HCT116 (cell line): ENCODE data around the gene CASKIN2. TPM values are rescaled to one million over a fixed set of nuclear protein-coding genes. Genes with fewer than 3 reads are reported as not detected.

Experiments
- ATAC-seq: fragments of 200-7000 bp; cut with Tn5 transposase; 2 replicates; pipeline ENCODE4 v1.9.1; 2020; ENCODE audit warnings: mild to moderate bottlenecking, moderate library complexity
- BruUV-seq: library from RNA; stranded (reverse); fragments of 400-500 nt; replicated peaks from 2 replicates; lab custom pipeline; 2021; lab: Mats Ljungman, UMichigan
- CTCF ChIA-PET: fragments of 300-600 bp; sonication (Branson Sonifier 250); formaldehyde crosslinking; loops from one replicate; lab custom pipeline; 2021; ENCODE audit warnings: antibody characterized with exemption; lab: Charles Lee
- POLR2A ChIA-PET: fragments of 300-600, 350-600 bp; sonication (Branson Sonifier 250); formaldehyde crosslinking; loops from one replicate; lab custom pipeline; 2021; ENCODE audit warnings: antibody characterized with exemption; lab: Charles Lee
- RAD21 ChIA-PET, 2 experiments: fragments of 300-600 bp; sonication (Branson Sonifier 250); formaldehyde crosslinking; loops; one replicate each; lab custom pipeline; 2023; ENCODE audit warnings: low total read pairs in 2 of 2; ENCODE audit not compliant: uncharacterized antibody in 2 of 2, unreplicated experiment in 2 of 2, low non-redundant PET in 1 of 2; lab: Charles Lee
- DNase-seq: peaks from one replicate; pipeline ENCODE4 v3.0.0-alpha.2; 2010; ENCODE audit warnings: low read depth, low spot score
- H2AFZ ChIP-seq: fragments of 200-600 bp; shearing (Covaris generic), sonication (generic); 2 replicates; pipeline ENCODE4 v1.6.1; 2017; ENCODE audit warnings: low read depth, mixed run types, mixed read lengths, antibody characterized with exemption, low read length; ENCODE audit not compliant: poor library complexity, severe bottlenecking
- H3K27ac ChIP-seq: 2 replicates; pipeline ENCODE4 v1.5.1; 2012; ENCODE audit warnings: low read depth, low read length
- H3K27me3 ChIP-seq: fragments of 200-600 bp; sonication (generic); 2 replicates; pipeline ENCODE4 v1.6.1; 2016; ENCODE audit warnings: mixed run types, low read length, mixed read lengths; ENCODE audit not compliant: insufficient read depth
- H3K36me3 ChIP-seq, 2 experiments: fragments of 200-500 bp in 1 of 2; fragments of 200-600 bp in 1 of 2; sonication (Bioruptor generic) in 1 of 2; sonication (generic) in 1 of 2; 2 replicates each; pipeline versions ENCODE4 v1.5.1 to v1.6.1; 2014 to 2016; ENCODE audit warnings: low read length in 2 of 2, inconsistent platforms in 1 of 2, mixed read lengths in 1 of 2, mixed run types in 1 of 2; ENCODE audit not compliant: insufficient read depth in 2 of 2, control insufficient read depth in 1 of 2
- H3K4me1 ChIP-seq, 2 experiments: fragments of 200-600 bp in 1 of 2; sonication (generic) in 1 of 2; 2 replicates each; pipeline versions ENCODE4 v1.5.1 to v1.6.1; 2012 to 2017; ENCODE audit warnings: low read length in 2 of 2, inconsistent platforms in 1 of 2, mild to moderate bottlenecking in 1 of 2, mixed read lengths in 1 of 2, mixed run types in 1 of 2, moderate library complexity in 1 of 2; ENCODE audit not compliant: insufficient read depth in 2 of 2, control insufficient read depth in 1 of 2
- H3K4me2 ChIP-seq: fragments of 200-600 bp; sonication (generic); 2 replicates; pipeline ENCODE4 v1.6.1; 2017; ENCODE audit warnings: mixed run types, low read length, mixed read lengths
- H3K4me3 ChIP-seq, 2 experiments: fragments of 200-600 bp in 1 of 2; sonication (generic) in 1 of 2; replicated peaks in 1 of 2; 2 replicates each; pipeline ENCODE4 v1.5.1; 2011 to 2016; ENCODE audit warnings: low read length in 2 of 2, control low read depth in 1 of 2, low read depth in 1 of 2, mild to moderate bottlenecking in 1 of 2, mixed read lengths in 1 of 2, mixed run types in 1 of 2
- H3K79me2 ChIP-seq: fragments of 200-600 bp; sonication (generic); 2 replicates; pipeline ENCODE4 v1.6.1; 2017; ENCODE audit warnings: mild to moderate bottlenecking, mixed run types, low read length, moderate library complexity, mixed read lengths; ENCODE audit not compliant: insufficient read depth
- H3K9ac ChIP-seq: fragments of 200-600 bp; sonication (generic); 2 replicates; pipeline ENCODE4 v1.6.1; 2016; ENCODE audit warnings: low read length, mixed read lengths
- H3K9me2 ChIP-seq: fragments of 200-600 bp; sonication (generic), shearing (Covaris generic); 2 replicates; pipeline ENCODE4 v1.6.1; 2017; ENCODE audit warnings: mixed run types, mild to moderate bottlenecking, moderate library complexity; ENCODE audit not compliant: insufficient read depth
- H3K9me3 ChIP-seq, 2 experiments: fragments of 200-500 bp in 1 of 2; fragments of 200-600 bp in 1 of 2; sonication (Bioruptor generic) in 1 of 2; sonication (generic) in 1 of 2; 2 replicates each; pipeline ENCODE4 v1.6.1; 2014 to 2017; ENCODE audit warnings: low read length in 2 of 2, mixed read lengths in 2 of 2, inconsistent platforms in 1 of 2, low read depth in 1 of 2, mild to moderate bottlenecking in 1 of 2, mixed run types in 1 of 2, moderate library complexity in 1 of 2; ENCODE audit not compliant: control insufficient read depth in 1 of 2, insufficient read depth in 1 of 2
- H4K20me1 ChIP-seq: fragments of 200-600 bp; sonication (generic), shearing (Covaris generic); 2 replicates; pipeline ENCODE4 v1.6.1; 2017; ENCODE audit warnings: mixed run types, mild to moderate bottlenecking, moderate library complexity; ENCODE audit not compliant: insufficient read depth
- CEBPB ChIP-seq: IDR thresholded peaks from 2 replicates; pipeline ENCODE4 v1.6.1; 2012; ENCODE audit warnings: low read depth
- EGR1 ChIP-seq: IDR thresholded peaks from 2 replicates; pipeline ENCODE4 v1.6.1; 2012; ENCODE audit warnings: low read depth
- ELF1 ChIP-seq: IDR thresholded peaks from 2 replicates; pipeline ENCODE4 v1.6.1; 2012; ENCODE audit warnings: low read depth, borderline replicate concordance
- FOSL1 ChIP-seq: IDR thresholded peaks from 2 replicates; pipeline ENCODE4 v1.6.1; 2012; ENCODE audit warnings: low read depth
- POLR2AphosphoS5 ChIP-seq: IDR thresholded peaks from 2 replicates; pipeline ENCODE4 v1.6.1; 2011; ENCODE audit warnings: mild to moderate bottlenecking, low read depth, low read length, moderate library complexity
- RAD21 ChIP-seq: IDR thresholded peaks from 2 replicates; pipeline ENCODE4 v1.6.1; 2012; ENCODE audit warnings: low read depth, mild to moderate bottlenecking
- SRF ChIP-seq: IDR thresholded peaks from 2 replicates; pipeline ENCODE4 v1.6.1; 2012; ENCODE audit warnings: low read depth
- ZFX ChIP-seq: fragments of 450-650 bp; IDR thresholded peaks from 2 replicates; pipeline ENCODE4 v1.6.1; 2017
- ZNF274 ChIP-seq: fragments of 200-500 bp; sonication (Bioruptor generic); IDR thresholded peaks from 2 replicates; pipeline ENCODE4 v1.6.1; 2014; ENCODE audit warnings: mild to moderate bottlenecking, low read depth, low read length, inconsistent platforms
- intact Hi-C: fragments of 100-400 bp; cut with micrococcal nuclease; formaldehyde crosslinking; loops from 2 replicates; pipeline ENCODE4 v1.10.0; 2022
- total RNA-seq: library from RNA; stranded (reverse); gene quantifications from one replicate; pipeline ENCODE4 v1.2.1, GENCODE V29; 2021; ENCODE audit not compliant: unreplicated experiment
- TF ChIP-seq, protein P1 (sequence below): IDR thresholded peaks from 2 replicates; pipeline ENCODE4 v1.6.1; 2012
- TF ChIP-seq, protein P2 (sequence below), 3 experiments: fragments of 200-600 bp in 1 of 3; sonication (generic) in 1 of 3; IDR thresholded peaks in 2 of 3; conservative IDR thresholded peaks in 1 of 3; 2 replicates each; pipeline ENCODE4 v1.5.1; 2012 to 2017; ENCODE audit warnings: low read depth in 2 of 3, low read length in 2 of 3, antibody characterized with exemption in 1 of 3, borderline replicate concordance in 1 of 3, control low read depth in 1 of 3, mild to moderate bottlenecking in 1 of 3, mixed read lengths in 1 of 3, mixed run types in 1 of 3, moderate library complexity in 1 of 3; ENCODE audit not compliant: insufficient read depth in 1 of 3
- TF ChIP-seq, protein P3 (sequence below): IDR thresholded peaks from 2 replicates; pipeline ENCODE4 v1.6.1; 2011; ENCODE audit warnings: mild to moderate bottlenecking, low read length, moderate library complexity; ENCODE audit not compliant: insufficient replicate concordance; ENCODE audit errors: extremely low read depth
- TF ChIP-seq, protein P4 (sequence below): IDR thresholded peaks from 2 replicates; pipeline ENCODE4 v1.6.1; 2012

The CASKIN2 gene
- total RNA-seq, 1 experiment from 2014 or later, result 38.4 TPM

DNA sequence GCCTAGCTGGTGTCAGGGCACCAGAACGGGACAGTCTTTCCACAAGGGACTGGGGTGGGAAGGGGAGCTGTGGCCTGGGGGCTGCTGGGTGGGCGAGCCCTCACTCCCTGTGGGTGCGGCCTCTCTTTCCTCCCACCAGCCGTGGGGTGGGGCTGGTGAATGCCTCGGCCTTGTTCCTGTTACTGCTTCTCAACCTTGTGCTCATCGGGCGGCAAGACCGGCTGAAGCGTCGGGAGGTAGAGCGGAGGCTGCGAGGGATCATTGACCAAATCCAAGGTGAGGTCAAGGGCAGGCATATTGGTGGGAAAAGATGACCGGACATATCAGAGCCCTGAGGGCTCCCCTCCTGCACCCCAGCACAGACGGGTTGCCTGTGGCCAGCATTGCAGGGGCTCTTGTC is 29.2 kb downstream of the CASKIN2 start:
- ATAC-seq, result no peak
- H2AFZ ChIP-seq, result no peak overlapping the region
- no peak for DNase-seq
- TF ChIP-seq ZNF274 (no peak), ELF1 (no peak), EGR1 (no peak), FOSL1 (no peak)
- TF ChIP-seq, all 23 proteins: peak for 0
- CTCF ChIA-PET, result no interaction called here
- Histone ChIP-seq H3K9me3 (no peaks in the 10 kb centered on the region), H3K27me3 (no peaks in the 10 kb centered on the region), H3K9me2 (no peaks in the 10 kb centered on the region), H3K9ac (no peak overlapping the region), H4K20me1 (no peaks in the 10 kb centered on the region), H3K27ac (no peak overlapping the region), H3K36me3 (no peaks in the 10 kb centered on the region), H3K4me1 (no peaks in the 10 kb centered on the region), H3K4me2 (no peak overlapping the region), H3K79me2 (no peaks in the 10 kb centered on the region), H3K4me3 (no peak overlapping the region)
- no TSS peak for BruUV-seq
- POLR2A ChIA-PET, result no interaction called here
- intact Hi-C loops, result no loop called here
- RAD21 ChIA-PET, result no interaction called here

DNA sequence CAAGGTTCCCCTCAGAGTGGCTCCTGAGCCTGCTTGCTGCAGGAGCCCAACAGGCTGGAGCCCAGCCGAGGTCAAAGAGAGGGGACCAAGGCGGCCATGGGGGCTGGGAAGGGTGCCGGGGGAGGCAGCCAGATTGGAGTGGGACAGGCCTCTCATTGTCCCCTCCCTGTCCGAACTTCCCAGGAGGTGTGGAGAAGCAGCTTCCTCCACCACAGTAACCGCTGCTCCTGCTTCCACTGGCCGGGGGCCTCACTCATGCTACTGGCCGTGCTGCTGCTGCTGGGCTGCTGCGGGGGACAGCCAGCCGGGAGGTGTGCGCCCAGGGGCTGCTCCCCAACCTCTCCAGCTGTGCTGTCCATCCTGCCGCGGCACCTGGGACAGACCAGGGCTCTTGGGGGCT is 29.6 kb downstream of the CASKIN2 start:
- Histone ChIP-seq H3K27me3 (no peaks in the 10 kb centered on the region), H3K4me1 (no peaks in the 10 kb centered on the region), H3K9me2 (no peaks in the 10 kb centered on the region), H3K9ac (no peak overlapping the region), H3K27ac (no peak overlapping the region), H3K79me2 (no peaks in the 10 kb centered on the region), H2AFZ (no peak overlapping the region), H3K4me3 (no peak overlapping the region), H3K4me2 (no peak overlapping the region), H4K20me1 (no peaks in the 10 kb centered on the region), H3K9me3 (no peaks in the 10 kb centered on the region), H3K36me3 (no peaks in the 10 kb centered on the region)
- intact Hi-C loops, result no loop called here
- RAD21 ChIA-PET, result no interaction called here
- no TSS peak for BruUV-seq
- CTCF ChIA-PET, result no interaction called here
- DNase-seq, result no peak
- POLR2A ChIA-PET, result no interaction called here
- no peak for ATAC-seq
- TF ChIP-seq ZNF274, result no peak
- TF ChIP-seq, protein P1, sequence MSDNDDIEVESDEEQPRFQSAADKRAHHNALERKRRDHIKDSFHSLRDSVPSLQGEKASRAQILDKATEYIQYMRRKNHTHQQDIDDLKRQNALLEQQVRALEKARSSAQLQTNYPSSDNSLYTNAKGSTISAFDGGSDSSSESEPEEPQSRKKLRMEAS, result no peak
- TF ChIP-seq, protein P2, sequence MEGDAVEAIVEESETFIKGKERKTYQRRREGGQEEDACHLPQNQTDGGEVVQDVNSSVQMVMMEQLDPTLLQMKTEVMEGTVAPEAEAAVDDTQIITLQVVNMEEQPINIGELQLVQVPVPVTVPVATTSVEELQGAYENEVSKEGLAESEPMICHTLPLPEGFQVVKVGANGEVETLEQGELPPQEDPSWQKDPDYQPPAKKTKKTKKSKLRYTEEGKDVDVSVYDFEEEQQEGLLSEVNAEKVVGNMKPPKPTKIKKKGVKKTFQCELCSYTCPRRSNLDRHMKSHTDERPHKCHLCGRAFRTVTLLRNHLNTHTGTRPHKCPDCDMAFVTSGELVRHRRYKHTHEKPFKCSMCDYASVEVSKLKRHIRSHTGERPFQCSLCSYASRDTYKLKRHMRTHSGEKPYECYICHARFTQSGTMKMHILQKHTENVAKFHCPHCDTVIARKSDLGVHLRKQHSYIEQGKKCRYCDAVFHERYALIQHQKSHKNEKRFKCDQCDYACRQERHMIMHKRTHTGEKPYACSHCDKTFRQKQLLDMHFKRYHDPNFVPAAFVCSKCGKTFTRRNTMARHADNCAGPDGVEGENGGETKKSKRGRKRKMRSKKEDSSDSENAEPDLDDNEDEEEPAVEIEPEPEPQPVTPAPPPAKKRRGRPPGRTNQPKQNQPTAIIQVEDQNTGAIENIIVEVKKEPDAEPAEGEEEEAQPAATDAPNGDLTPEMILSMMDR (IDR thresholded peaks at IDR 0.05 in 2 of 3, conservative IDR thresholded peaks at IDR 0.05 in 1 of 3; ENCODE audit: borderline replicate concordance in 1 of 3, insufficient read depth in 1 of 3, low read depth in 2 of 3, low read length in 2 of 3), result no peak
- TF ChIP-seq POLR2AphosphoS5, result no peak
- no peak for TF ChIP-seq CEBPB
- TF ChIP-seq, protein P3, sequence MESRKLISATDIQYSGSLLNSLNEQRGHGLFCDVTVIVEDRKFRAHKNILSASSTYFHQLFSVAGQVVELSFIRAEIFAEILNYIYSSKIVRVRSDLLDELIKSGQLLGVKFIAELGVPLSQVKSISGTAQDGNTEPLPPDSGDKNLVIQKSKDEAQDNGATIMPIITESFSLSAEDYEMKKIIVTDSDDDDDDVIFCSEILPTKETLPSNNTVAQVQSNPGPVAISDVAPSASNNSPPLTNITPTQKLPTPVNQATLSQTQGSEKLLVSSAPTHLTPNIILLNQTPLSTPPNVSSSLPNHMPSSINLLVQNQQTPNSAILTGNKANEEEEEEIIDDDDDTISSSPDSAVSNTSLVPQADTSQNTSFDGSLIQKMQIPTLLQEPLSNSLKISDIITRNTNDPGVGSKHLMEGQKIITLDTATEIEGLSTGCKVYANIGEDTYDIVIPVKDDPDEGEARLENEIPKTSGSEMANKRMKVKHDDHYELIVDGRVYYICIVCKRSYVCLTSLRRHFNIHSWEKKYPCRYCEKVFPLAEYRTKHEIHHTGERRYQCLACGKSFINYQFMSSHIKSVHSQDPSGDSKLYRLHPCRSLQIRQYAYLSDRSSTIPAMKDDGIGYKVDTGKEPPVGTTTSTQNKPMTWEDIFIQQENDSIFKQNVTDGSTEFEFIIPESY, result no peak
- TF ChIP-seq EGR1, result no peak
- no peak for TF ChIP-seq FOSL1
- TF ChIP-seq, protein P4, sequence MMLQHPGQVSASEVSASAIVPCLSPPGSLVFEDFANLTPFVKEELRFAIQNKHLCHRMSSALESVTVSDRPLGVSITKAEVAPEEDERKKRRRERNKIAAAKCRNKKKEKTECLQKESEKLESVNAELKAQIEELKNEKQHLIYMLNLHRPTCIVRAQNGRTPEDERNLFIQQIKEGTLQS, result no peak
- TF ChIP-seq SRF, result no peak
- TF ChIP-seq ZFX, result no peak
- no peak for TF ChIP-seq RAD21
